Measurements from ENCODE around the gene CCZ1. TPM values are rescaled to one million over a fixed set of nuclear protein-coding genes. Genes with fewer than 3 reads are reported as not detected.
"Not testable (repeated sequence)": the region's sequence is repeated elsewhere in the genome, so short reads cannot be mapped to it uniquely, and the experiment has no call there.

CCZ1 gene
- total and polyA plus RNA-seq, 2 of the 8 experiments (the other 6 are each of a cell fraction or from before 2014, with no cell fraction given) = 56.3 to 150 TPM

DNA sequence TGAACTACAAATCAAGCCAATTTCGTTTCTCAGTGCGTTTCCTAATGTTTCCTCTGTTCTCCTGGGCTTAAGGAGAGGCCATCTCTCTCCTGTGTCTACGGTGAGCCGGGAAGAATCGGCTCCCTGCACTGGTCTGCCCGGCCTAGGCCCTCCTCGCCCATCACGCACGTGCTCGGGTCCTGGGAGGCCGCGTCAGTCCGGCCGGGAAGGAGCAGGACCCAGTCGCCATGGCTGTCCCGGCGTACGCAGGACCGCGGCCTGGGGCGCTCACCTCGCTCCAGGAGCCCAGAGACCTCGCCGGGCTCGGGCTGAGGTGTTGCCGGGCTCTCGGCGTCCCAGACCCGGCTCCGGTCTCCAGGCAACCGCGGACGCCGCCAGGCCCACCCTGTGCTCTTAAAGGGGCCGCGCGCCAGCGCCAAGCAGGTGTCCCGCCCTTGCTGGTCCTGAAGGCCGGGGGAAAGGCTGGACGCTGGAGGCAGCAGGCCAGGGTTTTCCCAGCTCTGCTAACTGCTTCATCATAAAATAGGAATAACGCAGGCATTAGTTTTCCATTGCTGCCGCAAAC, 71.9 kb downstream of the CCZ1 start, which contains the start of gene RSPH10B:
Gene RSPH10B, minus strand, starts transcription at position 343 of the 565 bp plus-strand sequence. CDS start 3,573 bp downstream, outside the sequence.
- H2BK20ac ChIP-seq (ENCODE audit: low read length); H3K36me3 ChIP-seq (ENCODE audit: control insufficient read depth in 2 of 4, insufficient read depth in 4 of 4, low read length in 3 of 4); H3K56ac ChIP-seq (replicated peaks; ENCODE audit: insufficient read length, low read depth, low read length); H3K79me1 ChIP-seq (ENCODE audit: low read depth, low read length); H3K4me1 ChIP-seq (replicated peaks in 1 of 4; ENCODE audit: control insufficient read depth in 3 of 4, insufficient read depth in 4 of 4, low read length in 3 of 4); CTCF ChIA-PET (ENCODE audit: partially characterized antibody); H3K23me2 ChIP-seq (ENCODE audit: low read depth, low read length); H2BK15ac ChIP-seq (ENCODE audit: low read length); H4K91ac ChIP-seq (replicated peaks; ENCODE audit: insufficient read length, low read length); H3K9me3 ChIP-seq (ENCODE audit: insufficient read depth in 2 of 2, low read depth in 1 of 2, low read length in 1 of 2); H2AK5ac ChIP-seq (ENCODE audit: low read depth, low read length); H4K8ac ChIP-seq (ENCODE audit: extremely low read depth, insufficient read depth, low read length); FAIRE-seq; POLR2A ChIA-PET (ENCODE audit: partially characterized antibody); H3K14ac ChIP-seq (ENCODE audit: insufficient read length); H3K4ac ChIP-seq (replicated peaks; ENCODE audit: insufficient read length, low read depth, low read length); H2BK120ac ChIP-seq (replicated peaks; ENCODE audit: low read depth, low read length); H2BK5ac ChIP-seq (ENCODE audit: low read depth, low read length); H3K23ac ChIP-seq (ENCODE audit: insufficient read length); H4K20me1 ChIP-seq (replicated peaks in 1 of 2; ENCODE audit: control insufficient read depth in 1 of 2, insufficient read depth in 2 of 2, low read length in 2 of 2); H3K18ac ChIP-seq (ENCODE audit: extremely low read depth, low read length); H2BK12ac ChIP-seq (ENCODE audit: low read depth, low read length); H4K5ac ChIP-seq (ENCODE audit: insufficient read length, low read depth, low read length); H3K27ac ChIP-seq (ENCODE audit: low read depth, low read length); H2AFZ ChIP-seq (ENCODE audit: low read length); H3K27me3 ChIP-seq (replicated peaks in 1 of 4; ENCODE audit: control insufficient read depth in 3 of 4, extremely low read depth in 1 of 4, insufficient read depth in 3 of 4, low read length in 3 of 4); H3K79me2 ChIP-seq (ENCODE audit: control insufficient read depth in 1 of 2, insufficient read depth in 2 of 2, low read length in 2 of 2); H3K9ac ChIP-seq (replicated peaks in 1 of 4; ENCODE audit: extremely low read depth in 1 of 4, low read depth in 3 of 4, low read length in 3 of 4): not testable (repeated sequence)
- H3K4me3 ChIP-seq (ENCODE audit: extremely low read depth in 1 of 4, insufficient read depth in 2 of 4, low read depth in 3 of 4, low read length in 4 of 4) = peak within 1 kb of the TSS in 1 of 4 experiments; percentile 20; a peak in 1 of 8 replicates
- peak in 1 of 2 experiments; percentile 57 for DNase-seq (ENCODE audit: low read depth in 1 of 2, low spot score in 2 of 2)
- peak within 1 kb of the TSS in 1 of 2 experiments; percentile 42; a peak in 1 of 4 replicates for H3K4me2 ChIP-seq (ENCODE audit: insufficient read depth in 1 of 2, low read depth in 2 of 2, low read length in 2 of 2)
- 2% methylated on average over 7 of the region's 43 CpGs; no CpG with 5 or more reads in 1 of the 2 experiments for WGBS, 2 experiments (ENCODE audit: extremely low coverage in 1 of 2, insufficient coverage in 1 of 2, insufficient read length in 1 of 2, insufficient replicate concordance in 2 of 2, low coverage in 1 of 2, low lambda C conversion rate in 2 of 2, missing lambda C conversion rate in 1 of 2)

DNA sequence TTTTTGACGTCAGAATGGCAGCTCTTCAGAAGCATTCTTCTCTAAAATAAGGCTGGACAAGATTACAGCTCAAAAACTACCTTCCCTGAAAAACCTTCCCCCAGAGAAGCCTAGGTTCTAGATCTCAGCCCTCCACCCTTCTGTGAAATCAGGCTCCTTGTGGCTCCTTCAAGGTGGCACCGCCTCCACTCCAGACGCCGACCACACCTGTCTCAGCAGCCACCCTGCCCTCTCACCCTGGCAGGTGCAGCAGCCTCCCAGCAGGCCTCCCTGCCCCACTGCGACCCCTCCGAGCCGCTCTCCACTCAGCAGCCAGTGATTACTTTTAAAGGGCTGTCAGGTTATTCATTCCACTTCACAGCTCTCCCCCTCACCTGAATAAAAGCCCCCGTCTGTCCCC, 75.0 kb downstream of the CCZ1 start:
- H3K4me3 ChIP-seq (ENCODE audit: extremely low read depth in 1 of 4, insufficient read depth in 2 of 4, low read depth in 3 of 4, low read length in 4 of 4); H3K4ac ChIP-seq (replicated peaks; ENCODE audit: insufficient read length, low read depth, low read length); H3K14ac ChIP-seq (ENCODE audit: insufficient read length); H3K27me3 ChIP-seq (replicated peaks in 1 of 4; ENCODE audit: control insufficient read depth in 3 of 4, extremely low read depth in 1 of 4, insufficient read depth in 3 of 4, low read length in 3 of 4); H2AK5ac ChIP-seq (ENCODE audit: low read depth, low read length); H2BK15ac ChIP-seq (ENCODE audit: low read length); POLR2A ChIA-PET (ENCODE audit: partially characterized antibody); FAIRE-seq; H2BK5ac ChIP-seq (ENCODE audit: low read depth, low read length); H3K27ac ChIP-seq (ENCODE audit: low read depth, low read length); H3K56ac ChIP-seq (replicated peaks; ENCODE audit: insufficient read length, low read depth, low read length); H4K8ac ChIP-seq (ENCODE audit: extremely low read depth, insufficient read depth, low read length); H2BK120ac ChIP-seq (replicated peaks; ENCODE audit: low read depth, low read length); H3K23me2 ChIP-seq (ENCODE audit: low read depth, low read length); H2AFZ ChIP-seq (ENCODE audit: low read length); H3K23ac ChIP-seq (ENCODE audit: insufficient read length); H3K4me1 ChIP-seq (replicated peaks in 1 of 4; ENCODE audit: control insufficient read depth in 3 of 4, insufficient read depth in 4 of 4, low read length in 3 of 4); H3K4me2 ChIP-seq (ENCODE audit: insufficient read depth in 1 of 2, low read depth in 2 of 2, low read length in 2 of 2); H4K5ac ChIP-seq (ENCODE audit: insufficient read length, low read depth, low read length); H3K9me3 ChIP-seq (ENCODE audit: insufficient read depth in 2 of 2, low read depth in 1 of 2, low read length in 1 of 2); CTCF ChIA-PET (ENCODE audit: partially characterized antibody); H3K36me3 ChIP-seq (ENCODE audit: control insufficient read depth in 2 of 4, insufficient read depth in 4 of 4, low read length in 3 of 4); H4K20me1 ChIP-seq (replicated peaks in 1 of 2; ENCODE audit: control insufficient read depth in 1 of 2, insufficient read depth in 2 of 2, low read length in 2 of 2); H3K79me1 ChIP-seq (ENCODE audit: low read depth, low read length); H3K18ac ChIP-seq (ENCODE audit: extremely low read depth, low read length); DNase-seq (ENCODE audit: low read depth in 1 of 2, low spot score in 2 of 2); H2BK20ac ChIP-seq (ENCODE audit: low read length); H3K79me2 ChIP-seq (ENCODE audit: control insufficient read depth in 1 of 2, insufficient read depth in 2 of 2, low read length in 2 of 2); H3K9ac ChIP-seq (replicated peaks in 1 of 4; ENCODE audit: extremely low read depth in 1 of 4, low read depth in 3 of 4, low read length in 3 of 4); H2BK12ac ChIP-seq (ENCODE audit: low read depth, low read length); H4K91ac ChIP-seq (replicated peaks; ENCODE audit: insufficient read length, low read length): not testable (repeated sequence)
- WGBS, 2 experiments (ENCODE audit: extremely low coverage in 1 of 2, insufficient coverage in 1 of 2, insufficient read length in 1 of 2, insufficient replicate concordance in 2 of 2, low coverage in 1 of 2, low lambda C conversion rate in 2 of 2, missing lambda C conversion rate in 1 of 2) = no CpG with 5 or more reads among the region's 8 CpGs

Data from H1 (cell line).